GM19397 (cell line): ENCODE data around the gene SIM2.

Experiments
- ATAC-seq: cut with Tn5 transposase; IDR thresholded peaks from one replicate; pipeline ENCODE4 v1.9.1; 2021; ENCODE audit warnings: mild to moderate bottlenecking, moderate library complexity; ENCODE audit not compliant: unreplicated experiment

The SIM2 gene

DNA sequence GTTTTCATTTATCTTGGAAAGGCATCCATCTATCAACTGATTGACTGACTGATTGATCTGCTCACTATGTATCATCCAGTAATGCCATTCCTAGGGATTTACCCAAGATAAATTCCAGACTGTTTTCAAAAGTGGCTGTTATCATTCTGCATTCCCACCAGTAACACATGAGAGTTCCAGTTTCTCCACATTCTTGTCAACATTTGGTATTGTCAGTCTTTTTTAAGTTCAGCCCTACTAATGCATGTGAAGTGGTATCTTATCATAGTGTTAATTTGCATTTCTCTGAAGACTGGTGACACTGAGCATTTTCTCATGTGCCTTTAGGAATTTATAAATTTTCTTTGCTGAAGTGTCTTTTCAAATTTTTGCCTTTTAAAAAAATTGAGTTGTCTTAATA, 99.6 kb downstream of the SIM2 start:
- ATAC-seq: no peak
